Left lung (tissue), 10 donors: ENCODE results near the gene WWC2. TPM values are rescaled to one million over a fixed set of nuclear protein-coding genes. Genes with fewer than 3 reads are reported as not detected.

Experiments
- ATAC-seq: fragments of 200-7000 bp; cut with Tn5 transposase; one replicate; pipeline ENCODE4 v1.9.1; 2020; ENCODE audit warnings: moderate library complexity
- DNase-seq, 4 donors: peaks; one replicate each; pipeline ENCODE4 v3.0.0-alpha.2; 2013 to 2020
- H3K27ac ChIP-seq, 2 donors: fragments of 200-600 bp; sonication (generic) in 1 of 2; one replicate each; pipeline versions ENCODE4 v1.5.0 to v1.8.0; 2020 to 2021
- H3K27me3 ChIP-seq, 2 donors: fragments of 200-600 bp; sonication (generic) in 1 of 2; one replicate each; pipeline versions ENCODE4 v1.5.0 to v1.8.0; 2020 to 2021
- H3K36me3 ChIP-seq, 2 donors: fragments of 200-600 bp; sonication (generic) in 1 of 2; one replicate each; pipeline versions ENCODE4 v1.5.0 to v1.8.0; 2020 to 2021
- H3K4me1 ChIP-seq, 2 donors: fragments of 200-600 bp; one replicate each; pipeline ENCODE4 v1.8.0; 2021
- H3K4me3 ChIP-seq, 2 donors: fragments of 200-600 bp; sonication (generic) in 1 of 2; one replicate each; pipeline versions ENCODE4 v1.5.0 to v1.8.0; 2020 to 2021; ENCODE audit warnings: mild to moderate bottlenecking in 1 of 2
- H3K9me3 ChIP-seq, 2 donors: fragments of 200-600 bp; sonication (generic) in 1 of 2; one replicate each; pipeline versions ENCODE4 v1.5.0 to v1.8.0; 2020 to 2021
- CTCF ChIP-seq, 2 donors: fragments of 200-600 bp; sonication (generic) in 1 of 2; IDR thresholded peaks; one replicate each; pipeline versions ENCODE4 v1.5.0 to v1.8.0; 2021; ENCODE audit warnings: antibody characterized with exemption in 2 of 2
- intact Hi-C, 2 donors: fragments of 100-400 bp; cut with DNase I; formaldehyde crosslinking; loops; one replicate each; pipeline versions ENCODE4 v1.11.2 to v1.14.2; 2022
- polyA plus RNA-seq, 6 donors: library from polyadenylated mRNA; unstranded; fragments of 120-200 nt; gene quantifications; one replicate each; pipeline ENCODE4 v1.2.1, GENCODE V29; 2013; ENCODE audit not compliant: insufficient read length in 6 of 6
- total RNA-seq, 2 donors: library from RNA; stranded (reverse); fragmentation: NEBNext Ultra II Directional; extraction: Animal tissue kit (Norgen Biotek cat#: 25700); gene quantifications; one replicate each; pipeline ENCODE4 v1.2.1, GENCODE V29; 2021
- donor health status: DM: no; HTN: yes; CAD: no.
- donor health status: DM: no; HTN: no; CAD: no.

Gene WWC2
- total and polyA plus RNA-seq, 8 donors: 39.6 to 96.9 (median 52.3) TPM

DNA sequence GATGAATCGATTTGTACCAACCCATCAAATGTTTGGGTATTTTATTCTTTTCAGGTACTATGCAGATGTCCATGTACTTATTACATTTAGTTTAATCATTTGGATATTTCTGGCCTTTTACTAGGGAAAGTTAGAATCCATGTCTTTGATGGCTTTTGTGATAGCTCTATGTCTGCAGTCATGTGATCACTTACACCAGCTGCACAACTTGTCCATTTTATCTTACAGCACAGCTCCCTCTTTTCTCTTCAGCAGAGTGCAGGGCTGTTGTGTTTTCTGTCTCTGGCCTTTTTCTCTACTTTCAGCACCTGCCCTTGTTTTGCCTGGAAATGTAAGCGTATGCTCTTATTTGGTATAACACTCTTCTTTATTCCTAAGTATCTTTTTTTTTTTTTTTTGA is 30.6 kb downstream of the WWC2 start:
- no peak for TF ChIP-seq CTCF (IDR thresholded peaks at IDR 0.05)
- Histone ChIP-seq H3K9me3 (no peaks in the 10 kb centered on the region), H3K4me1 (no peaks in the 10 kb centered on the region), H3K27ac (no peak overlapping the region), H3K4me3 (no peak overlapping the region), H3K36me3 (no peaks in the 10 kb centered on the region), H3K27me3 (no peaks in the 10 kb centered on the region)
- no peak for DNase-seq
- intact Hi-C loops: no loop called here
- ATAC-seq: no peak

DNA sequence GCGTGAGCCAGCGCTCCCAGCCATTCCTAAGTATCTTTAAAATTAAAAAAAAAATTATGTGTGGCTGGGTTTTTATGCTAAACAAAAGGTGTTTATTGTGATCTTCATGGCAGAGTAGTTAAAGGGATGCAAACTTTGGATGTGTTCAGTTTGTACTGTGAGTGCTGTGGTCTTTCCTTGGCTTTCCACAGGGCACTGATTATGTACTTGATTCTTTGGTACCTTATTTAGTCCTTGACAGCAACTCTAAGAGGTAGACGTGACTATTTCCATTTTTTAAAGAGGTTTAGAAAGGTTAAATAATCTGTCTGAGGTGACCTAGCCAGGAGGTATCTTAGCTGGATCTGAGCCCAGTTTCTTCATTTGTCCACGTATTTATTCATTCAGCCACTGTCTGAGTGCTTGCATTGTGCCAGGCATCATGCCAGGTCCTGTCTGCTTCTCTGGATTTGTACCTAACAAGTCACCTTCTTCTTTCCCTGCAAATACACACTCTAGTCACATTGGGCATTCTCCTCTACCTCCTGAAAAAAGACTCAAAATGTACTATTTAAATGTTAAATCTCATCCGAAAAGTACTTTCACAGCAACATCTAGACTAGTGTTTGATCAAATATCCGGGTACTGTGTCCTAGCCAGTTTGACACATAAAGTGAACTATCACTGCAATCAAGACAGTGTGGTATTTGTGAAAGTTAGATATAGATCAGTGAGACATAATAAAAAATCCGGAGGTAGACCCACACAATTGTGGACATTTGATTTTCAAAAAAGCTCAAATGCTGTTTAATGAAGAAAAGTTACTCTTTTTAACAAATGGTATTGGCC is 31.5 kb downstream of the WWC2 start:
- peak; percentile 79 for ATAC-seq

DNA sequence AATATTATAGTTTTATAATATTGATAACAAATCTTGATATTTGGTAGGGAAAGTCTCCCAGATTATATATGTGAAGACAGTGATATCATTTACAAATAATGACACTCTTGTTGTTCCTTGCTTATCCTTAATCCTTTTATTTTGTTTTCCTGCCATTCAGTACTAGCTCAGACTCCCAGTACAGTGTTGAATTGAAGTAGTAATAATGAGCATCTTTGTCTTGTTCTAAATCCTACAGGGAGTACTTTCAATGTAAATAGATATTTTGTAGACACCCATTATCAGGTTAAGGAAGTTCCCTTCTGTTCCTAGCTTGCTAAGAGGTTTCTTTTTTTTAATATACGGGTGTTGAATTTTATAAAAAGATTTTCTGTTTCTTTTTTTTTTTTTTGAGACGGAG is 33.0 kb downstream of the WWC2 start:
- H3K27ac ChIP-seq: no peak overlapping the region
- no peaks in the 10 kb centered on the region for H3K9me3 ChIP-seq
- H3K4me3 ChIP-seq: no peak overlapping the region
- DNase-seq (no peak), ATAC-seq (no peak)
- no peak for TF ChIP-seq CTCF (IDR thresholded peaks at IDR 0.05)
- H3K4me1 ChIP-seq: no peaks in the 10 kb centered on the region
- H3K36me3 ChIP-seq: no peaks in the 10 kb centered on the region
- no peaks in the 10 kb centered on the region for H3K27me3 ChIP-seq
- intact Hi-C loops: no loop called here

More for the DNA sequence above, 31.5 kb downstream of the WWC2 start:
- Histone ChIP-seq H3K9me3 (no peaks in the 10 kb centered on the region), H3K27me3 (no peaks in the 10 kb centered on the region), H3K27ac (no peak overlapping the region), H3K36me3 (no peaks in the 10 kb centered on the region), H3K4me1 (no peaks in the 10 kb centered on the region), H3K4me3 (no peak overlapping the region)
- no peak for TF ChIP-seq CTCF (IDR thresholded peaks at IDR 0.05)
- DNase-seq: peak in 2 of 4 donors; percentile 46 to 57
- intact Hi-C loops: no loop called here

GRCh38 chr4:183132865-183133264 is 33.8 kb downstream of the WWC2 start:
- TF ChIP-seq CTCF (IDR thresholded peaks at IDR 0.05): no peak
- no peak overlapping the region for H3K4me3 ChIP-seq
- no peaks in the 10 kb centered on the region for H3K4me1 ChIP-seq
- DNase-seq (no peak), ATAC-seq (no peak)
- H3K36me3 ChIP-seq: no peaks in the 10 kb centered on the region
- no peaks in the 10 kb centered on the region for H3K27me3 ChIP-seq
- H3K9me3 ChIP-seq: no peaks in the 10 kb centered on the region
- intact Hi-C loops: no loop called here
- no peak overlapping the region for H3K27ac ChIP-seq

GRCh38 chr4:183136855-183137254 is 37.8 kb downstream of the WWC2 start:
- intact Hi-C loops: no loop called here
- Histone ChIP-seq H3K9me3 (no peaks in the 10 kb centered on the region), H3K36me3 (no peaks in the 10 kb centered on the region), H3K4me3 (no peak overlapping the region), H3K27me3 (no peaks in the 10 kb centered on the region), H3K27ac (no peak overlapping the region), H3K4me1 (peaks cover 2 to 4% of the 10 kb centered on the region in 2 donors)
- TF ChIP-seq CTCF (IDR thresholded peaks at IDR 0.05): no peak
- ATAC-seq: peak; percentile 78
- peak in 1 of 4 donors; percentile 10 for DNase-seq
